GM19099 (cell line): ENCODE data around the gene TSPAN5.

Experiments
- POLR2A ChIP-seq: IDR thresholded peaks from 3 replicates; pipeline ENCODE4 v1.6.1; 2011; ENCODE audit warnings: low read depth; ENCODE audit not compliant: insufficient read length; ENCODE audit errors: extremely low read depth

Gene TSPAN5

GRCh38 chr4:98506462-98507132, 151.8 kb downstream of the TSPAN5 start:
- no peak for TF ChIP-seq POLR2A

GRCh38 chr4:98505992-98506391, 152.4 kb downstream of the TSPAN5 start:
- no peak for TF ChIP-seq POLR2A

- TF ChIP-seq POLR2A: no peak
Measured at GRCh38 chr4:98504091-98504490, 154.3 kb downstream of the TSPAN5 start.

DNA sequence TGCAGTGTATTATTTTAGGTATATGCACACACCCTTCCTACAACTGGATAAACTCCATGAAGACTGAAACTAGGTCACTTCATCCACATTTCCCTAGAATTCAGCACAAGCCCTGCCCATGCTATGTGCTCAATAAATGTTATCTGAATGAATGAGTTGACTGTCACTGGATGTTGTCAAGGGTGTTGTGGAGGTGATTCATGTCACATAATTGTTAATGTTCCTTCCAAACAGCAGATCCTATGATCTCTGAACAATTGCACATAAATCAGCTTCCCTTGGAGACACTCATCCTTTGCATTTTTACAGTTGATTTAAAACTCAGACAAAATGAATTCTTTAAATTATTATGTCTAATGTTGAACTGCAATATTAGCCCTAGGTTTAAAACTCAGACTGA, 154.7 kb downstream of the TSPAN5 start:
- no peak for TF ChIP-seq POLR2A

DNA sequence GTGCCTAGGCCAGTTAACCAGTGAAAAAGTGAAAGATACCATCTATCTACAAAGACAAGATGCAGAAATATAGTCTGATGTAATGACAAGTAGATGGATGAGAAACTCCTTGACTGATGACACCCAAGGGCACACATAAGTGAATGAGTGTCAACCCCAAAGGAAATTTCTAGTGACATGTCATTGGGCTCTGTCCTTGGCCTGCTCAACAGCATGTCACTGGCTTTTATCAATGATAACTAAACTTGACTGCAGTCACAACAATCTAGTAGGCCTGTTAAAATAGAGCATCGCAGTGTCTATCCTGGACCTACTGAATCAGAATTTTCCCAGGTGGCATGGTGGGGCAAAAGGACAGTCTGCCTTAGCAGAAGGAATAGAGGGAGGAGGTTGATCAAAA, 155.8 kb downstream of the TSPAN5 start:
- no peak for TF ChIP-seq POLR2A

- no peak for TF ChIP-seq POLR2A
Measured at GRCh38 chr4:98502031-98502430, 156.4 kb downstream of the TSPAN5 start.

DNA sequence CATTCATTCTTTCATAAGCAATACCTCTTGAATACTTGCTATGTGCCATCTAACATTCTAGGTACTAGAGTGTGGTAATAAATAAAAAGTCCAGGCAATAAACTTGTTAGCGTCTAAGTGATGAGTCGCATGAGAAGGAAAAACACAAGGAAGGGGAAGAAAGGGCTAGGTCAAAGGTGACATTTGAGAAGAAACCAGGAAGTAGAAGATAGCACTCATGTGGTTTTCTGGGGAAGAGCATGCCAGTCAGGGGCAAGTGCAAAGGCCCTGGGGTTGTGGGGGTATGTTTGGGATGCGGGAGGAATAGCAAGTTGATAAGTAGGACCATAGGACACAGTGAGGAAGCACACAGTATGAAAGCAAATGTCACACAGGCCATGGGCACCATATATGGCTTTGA, 157.0 kb downstream of the TSPAN5 start:
- TF ChIP-seq POLR2A: no peak

GRCh38 chr4:98498774-98499173, 159.6 kb downstream of the TSPAN5 start:
- no peak for TF ChIP-seq POLR2A

- no peak for TF ChIP-seq POLR2A
Measured at GRCh38 chr4:98496152-98496845, 162.1 kb downstream of the TSPAN5 start.

DNA sequence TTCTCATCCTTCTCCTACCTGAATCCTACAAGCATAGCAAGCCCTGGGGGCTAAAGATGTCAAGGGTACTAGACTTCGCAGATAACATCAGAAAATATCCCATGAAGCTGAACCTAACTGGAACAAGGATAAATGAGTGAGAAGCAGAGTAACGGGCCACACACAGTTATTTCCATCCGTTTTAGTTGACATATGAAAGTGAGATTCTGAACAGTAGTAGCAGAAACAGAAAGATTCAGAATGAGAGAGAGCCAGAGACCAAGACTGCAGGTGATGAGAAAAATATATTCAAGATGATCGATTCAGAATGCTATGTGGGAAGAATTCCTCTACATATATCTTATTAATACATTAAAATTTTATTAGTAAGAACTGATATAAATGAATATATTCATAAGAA, 165.1 kb downstream of the TSPAN5 start:
- no peak for TF ChIP-seq POLR2A

GRCh38 chr4:98491899-98492559, 166.4 kb downstream of the TSPAN5 start:
- no peak for TF ChIP-seq POLR2A

DNA sequence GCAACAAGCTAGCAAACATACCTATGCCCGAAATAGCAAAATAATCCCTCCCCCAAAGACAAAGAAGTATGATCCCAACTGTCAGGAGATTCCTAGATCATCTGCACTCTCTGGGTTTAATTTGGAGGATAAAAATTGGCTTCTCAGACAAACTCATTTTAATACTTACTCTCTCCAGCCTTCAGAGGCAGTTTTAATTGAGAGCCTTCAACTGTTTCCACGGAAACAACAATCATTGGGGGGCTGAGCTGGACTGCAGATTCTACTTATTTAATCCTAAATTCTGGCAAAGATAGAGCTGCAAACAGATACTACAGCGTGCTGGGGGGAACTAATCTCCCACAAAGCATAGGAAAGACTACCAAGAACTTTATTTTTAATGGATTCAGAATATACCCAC, 168.2 kb downstream of the TSPAN5 start:
- no peak for TF ChIP-seq POLR2A

DNA sequence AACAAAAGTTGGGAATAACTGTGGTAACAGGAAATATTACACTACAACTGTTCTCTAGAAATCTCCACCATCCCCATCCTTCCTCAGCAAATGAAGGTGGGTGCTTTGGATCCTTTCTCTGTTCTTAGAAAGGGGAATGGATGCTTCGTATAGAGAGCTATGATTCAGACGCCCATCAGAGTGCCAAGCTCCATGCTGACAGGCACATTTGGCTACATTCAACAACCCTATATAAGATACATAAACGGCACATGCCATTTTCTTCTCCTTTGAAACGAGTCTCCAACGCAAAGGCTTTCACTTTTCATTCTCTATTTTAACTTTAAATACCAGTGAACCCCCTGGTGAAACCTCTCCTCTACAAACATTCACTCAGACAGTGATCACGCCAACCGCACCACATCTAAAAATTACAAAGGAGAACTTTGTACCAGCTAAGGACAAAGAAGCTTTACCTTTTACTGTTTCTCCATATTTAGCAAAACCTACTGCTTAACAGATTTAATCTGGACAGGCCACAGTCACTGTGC, 172.5 kb downstream of the TSPAN5 start:
- no peak for TF ChIP-seq POLR2A

DNA sequence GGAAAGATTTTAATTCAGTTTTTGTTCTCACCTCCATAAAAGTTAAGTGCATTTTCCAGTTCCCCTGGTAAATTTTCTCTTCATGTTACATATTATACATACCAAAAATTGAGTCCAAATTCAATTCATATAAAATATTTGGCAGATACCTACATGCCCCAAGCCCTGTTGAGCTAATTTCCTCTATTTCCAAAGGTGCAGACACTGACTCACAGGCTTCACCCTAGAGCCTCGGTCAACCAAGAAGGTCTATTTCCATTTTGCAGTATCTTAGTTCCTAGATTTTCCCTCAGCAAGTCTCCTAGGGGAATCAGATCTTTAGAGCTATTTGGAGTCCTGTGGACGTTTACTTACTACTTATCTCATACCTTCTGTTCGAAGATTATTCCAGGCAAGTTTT, 174.4 kb downstream of the TSPAN5 start:
- no peak for TF ChIP-seq POLR2A

DNA sequence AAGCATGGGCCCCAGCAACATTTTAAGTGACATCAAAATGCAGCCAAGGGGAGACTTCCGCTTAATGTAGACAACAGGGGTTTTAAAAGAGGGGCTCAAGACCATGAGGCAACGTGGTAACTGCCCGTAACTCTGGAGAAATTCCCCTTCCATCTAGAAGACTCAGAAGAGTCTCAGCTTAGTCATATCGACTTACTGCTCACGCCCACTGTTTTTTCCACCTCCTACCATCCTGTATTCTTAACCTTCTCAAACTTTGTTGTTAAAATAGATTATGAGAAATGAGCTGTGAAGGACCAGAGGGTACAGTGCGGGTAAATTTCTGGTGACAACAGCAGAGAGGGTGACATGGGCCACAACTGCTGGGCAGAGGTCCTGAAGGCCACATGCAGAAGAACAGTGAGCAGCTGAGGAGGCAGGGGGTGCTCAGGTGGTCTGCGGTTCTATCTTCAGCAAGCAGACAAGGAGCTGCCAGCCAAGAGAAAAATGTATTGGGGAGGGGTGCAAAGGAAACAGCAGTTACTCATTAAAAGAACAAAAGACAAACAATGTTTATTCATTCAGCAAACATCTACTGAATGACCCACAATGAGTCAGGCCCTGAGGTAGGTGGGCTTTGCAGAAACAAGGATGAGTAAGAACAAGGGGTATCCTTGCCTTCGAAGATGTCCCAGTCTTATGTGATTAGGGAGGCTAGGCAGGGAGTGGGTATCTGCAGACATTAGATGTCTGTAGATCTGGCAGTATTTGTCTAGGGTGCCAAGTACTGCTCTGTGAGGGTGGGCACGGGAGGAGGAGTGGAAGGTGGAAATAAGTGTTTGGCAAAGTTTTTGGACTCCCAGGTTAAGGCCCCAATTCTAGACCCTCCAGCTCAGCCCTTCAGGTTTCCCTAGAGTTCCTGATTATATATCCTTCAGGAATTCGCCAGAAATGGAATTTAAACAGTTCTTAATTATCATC, 175.3 kb downstream of the TSPAN5 start:
- no peak for TF ChIP-seq POLR2A
